NCI-H2227 treated with DMSO at 0.1 percent for 48 hours (cell line): Measurements from ENCODE around the gene GPR173.

Experiments
- DNase-seq: peaks from one replicate; lab custom pipeline; 2025; lab: John Stamatoyannopoulos, UW

The GPR173 gene

GRCh38 chrX:53071064-53071463 lies 22.5 kb downstream of the GPR173 start:
- DNase-seq, result no peak

GRCh38 chrX:53071604-53072417 lies 23.2 kb downstream of the GPR173 start:
- peak; percentile 84 for DNase-seq

GRCh38 chrX:53072418-53073114 lies 24.0 kb downstream of the GPR173 start:
- DNase-seq, result no peak

- peak; percentile 45 for DNase-seq
Observed at GRCh38 chrX:53073115-53073586, 24.6 kb downstream of the GPR173 start.

- no peak for DNase-seq
Observed at GRCh38 chrX:53075011-53075410, 26.4 kb downstream of the GPR173 start.

- DNase-seq, result no peak
Observed at GRCh38 chrX:53076671-53077070, 28.1 kb downstream of the GPR173 start.

- DNase-seq, result no peak
Observed at GRCh38 chrX:53077207-53078197, 28.9 kb downstream of the GPR173 start.

- DNase-seq, result no peak
Observed at GRCh38 chrX:53078943-53079342, 30.4 kb downstream of the GPR173 start.

- DNase-seq, result no peak
Observed at GRCh38 chrX:53080628-53081580, 32.3 kb downstream of the GPR173 start.

GRCh38 chrX:53081925-53082772 lies 33.6 kb downstream of the GPR173 start, which contains the start of gene TSPYL2:
Gene TSPYL2, plus strand, starts transcription at chrX:53082367. Its CDS starts 132 bp downstream, at chrX:53082499.
- DNase-seq, result peak; percentile 98

GRCh38 chrX:53082773-53083616 lies 34.4 kb downstream of the GPR173 start:
- DNase-seq, result no peak

- no peak for DNase-seq
Observed at GRCh38 chrX:53084043-53084570, 35.5 kb downstream of the GPR173 start.

GRCh38 chrX:53084863-53085262 lies 36.3 kb downstream of the GPR173 start:
- no peak for DNase-seq

- no peak for DNase-seq
Observed at GRCh38 chrX:53085661-53086229, 37.2 kb downstream of the GPR173 start.

- no peak for DNase-seq
Observed at GRCh38 chrX:53086464-53086863, 37.9 kb downstream of the GPR173 start.

- no peak for DNase-seq
Observed at GRCh38 chrX:53087388-53087831, 38.8 kb downstream of the GPR173 start.

GRCh38 chrX:53088136-53088974 lies 39.8 kb downstream of the GPR173 start:
- DNase-seq, result peak; percentile 86
